GM12878 (cell line): ENCODE measurements around the gene SERTAD2. TPM values are rescaled to one million over a fixed set of nuclear protein-coding genes. Genes with fewer than 3 reads are reported as not detected.

ENCODE experiments used
- ATAC-seq: fragments of 200-7000 bp; cut with Tn5 transposase; 3 replicates; pipeline ENCODE4 v1.9.1; 2020; ENCODE audit warnings: mild to moderate bottlenecking, moderate library complexity
- BruUV-seq: library from RNA; stranded (reverse); fragments of 400-500 nt; replicated peaks from 2 replicates; lab custom pipeline; 2021; lab: Mats Ljungman, UMichigan
- CTCF ChIA-PET: fragments of 300-600 bp; sonication (Branson Sonifier 250); formaldehyde crosslinking; extraction: SDS; loops from one replicate; lab custom pipeline; 2021; ENCODE audit warnings: inconsistent platforms; lab: Yijun Ruan, JAX
- POLR2A ChIA-PET: fragments of 350-600 bp; formaldehyde crosslinking; extraction: SDS; loops from one replicate; lab custom pipeline; 2021; ENCODE audit warnings: inconsistent platforms; lab: Charles Lee
- RAD21 ChIA-PET: fragments of 300-600 bp; sonication (Branson Sonifier 250); formaldehyde crosslinking; loops from one replicate; lab custom pipeline; 2023; ENCODE audit warnings: antibody characterized with exemption; ENCODE audit not compliant: unreplicated experiment; lab: Charles Lee
- SMC1A ChIA-PET: fragments of 300-600 bp; sonication (Branson Sonifier 250); formaldehyde crosslinking; loops from one replicate; lab custom pipeline; 2023; ENCODE audit not compliant: unreplicated experiment, uncharacterized antibody; lab: Charles Lee
- DNase-seq: peaks from one replicate; pipeline ENCODE4 v3.0.0-alpha.2; 2011; ENCODE audit warnings: low read depth, low spot score
- FAIRE-seq: peaks from 3 replicates; lab custom pipeline; 2011; peaks lifted over from hg19 to GRCh38; lab: Jason Lieb, UNC
- H2AFZ ChIP-seq: 2 replicates; pipeline ENCODE4 v1.6.0; 2011; ENCODE audit warnings: low read depth, low read length, control low read depth; ENCODE audit not compliant: control insufficient read depth
- H3K27ac ChIP-seq: 2 replicates; pipeline ENCODE4 v1.5.1; 2011; ENCODE audit warnings: control low read depth; ENCODE audit not compliant: control insufficient read depth, insufficient read depth
- H3K27me3 ChIP-seq, 2 experiments: replicated peaks in 1 of 2; 2 replicates each; pipeline versions ENCODE4 v1.6.0 to v1.6.1; 2011; ENCODE audit warnings: low read length in 1 of 2; ENCODE audit not compliant: control insufficient read depth in 2 of 2, insufficient read depth in 2 of 2
- H3K36me3 ChIP-seq, 2 experiments: 2 replicates each; pipeline ENCODE4 v1.5.1; 2011; ENCODE audit warnings: low read length in 1 of 2; ENCODE audit not compliant: control insufficient read depth in 2 of 2, insufficient read depth in 2 of 2
- H3K4me1 ChIP-seq: 2 replicates; pipeline ENCODE4 v1.6.1; 2011; ENCODE audit warnings: mild to moderate bottlenecking, low read length, moderate library complexity, mixed read lengths; ENCODE audit not compliant: control insufficient read depth, insufficient read depth
- H3K4me2 ChIP-seq: 2 replicates; pipeline ENCODE4 v1.6.0; 2011; ENCODE audit warnings: control low read depth; ENCODE audit not compliant: control insufficient read depth, insufficient read depth
- H3K4me3 ChIP-seq: fragments of 200-600 bp; sonication (generic); 2 replicates; pipeline ENCODE4 v1.5.1; 2016
- H3K79me2 ChIP-seq: 2 replicates; pipeline ENCODE4 v1.6.0; 2011; ENCODE audit warnings: low read length; ENCODE audit not compliant: control insufficient read depth, insufficient read depth
- H3K9ac ChIP-seq: 2 replicates; pipeline ENCODE4 v1.8.0; 2011; ENCODE audit warnings: low read length, control low read depth, mixed read lengths; ENCODE audit not compliant: control insufficient read depth, insufficient read depth
- H3K9me3 ChIP-seq: replicated peaks from 3 replicates; pipeline ENCODE4 v1.5.1; 2011; ENCODE audit warnings: mild to moderate bottlenecking, low read length; ENCODE audit not compliant: control insufficient read depth, insufficient read depth
- H4K20me1 ChIP-seq: 2 replicates; pipeline ENCODE4 v1.6.0; 2011; ENCODE audit not compliant: control insufficient read depth, insufficient read depth
- CBX5 ChIP-seq: sonication (generic); IDR thresholded peaks from 2 replicates; pipeline ENCODE4 v1.6.1; 2016; ENCODE audit warnings: low read depth, moderate library complexity, mild to moderate bottlenecking, inconsistent platforms
- CEBPB ChIP-seq, 2 experiments: fragments of 150-350 bp in 1 of 2; IDR thresholded peaks; 2 replicates each; pipeline ENCODE4 v1.6.1; 2012 to 2014; ENCODE audit warnings: low read depth in 2 of 2, low read length in 2 of 2, borderline replicate concordance in 1 of 2, inconsistent platforms in 1 of 2
- CHD4 ChIP-seq: fragments of 200-600 bp; sonication (generic); IDR thresholded peaks from 2 replicates; pipeline ENCODE4 v1.6.1; 2016; ENCODE audit warnings: mild to moderate bottlenecking
- E4F1 ChIP-seq: fragments of 450-650 bp; IDR thresholded peaks from 2 replicates; pipeline ENCODE4 v1.6.1; 2018; ENCODE audit warnings: borderline replicate concordance, mild to moderate bottlenecking; ENCODE audit not compliant: partially characterized antibody
- GATAD2B ChIP-seq: fragments of 450-650 bp; conservative IDR thresholded peaks from 2 replicates; pipeline ENCODE4 v1.6.1; 2017; ENCODE audit warnings: low read depth, mild to moderate bottlenecking, moderate library complexity
- IKZF2 ChIP-seq, 2 experiments: fragments of 450-650 bp; IDR thresholded peaks; 2 replicates each; pipeline ENCODE4 v1.6.1; 2017; ENCODE audit warnings: mild to moderate bottlenecking in 2 of 2, moderate library complexity in 2 of 2
- IRF3 ChIP-seq: fragments of 450-650 bp; IDR thresholded peaks from 2 replicates; pipeline ENCODE4 v1.6.1; 2014; ENCODE audit warnings: mild to moderate bottlenecking
- IRF5 ChIP-seq: fragments of 450-650 bp; IDR thresholded peaks from 2 replicates; pipeline ENCODE4 v1.6.1; 2017; ENCODE audit warnings: borderline replicate concordance
- KDM1A ChIP-seq: fragments of 200-600 bp; sonication (generic); IDR thresholded peaks from 2 replicates; pipeline ENCODE4 v1.6.1; 2016; ENCODE audit warnings: borderline replicate concordance
- LARP7 ChIP-seq: fragments of 450-650 bp; IDR thresholded peaks from 2 replicates; pipeline ENCODE4 v1.6.1; 2017; ENCODE audit warnings: mild to moderate bottlenecking
- MEF2A ChIP-seq: IDR thresholded peaks from 2 replicates; pipeline ENCODE4 v1.6.1; 2011; ENCODE audit warnings: low read depth, mild to moderate bottlenecking, low read length, moderate library complexity; ENCODE audit not compliant: insufficient read depth
- MTA3 ChIP-seq: IDR thresholded peaks from 2 replicates; pipeline ENCODE4 v1.6.1; 2012; ENCODE audit warnings: low read length, inconsistent platforms, borderline replicate concordance
- NFXL1 ChIP-seq: fragments of 450-650 bp; IDR thresholded peaks from 2 replicates; pipeline ENCODE4 v1.6.1; 2017; ENCODE audit warnings: antibody characterized with exemption, mild to moderate bottlenecking, borderline replicate concordance
- PML ChIP-seq: IDR thresholded peaks from 2 replicates; pipeline ENCODE4 v1.6.1; 2012; ENCODE audit warnings: low read length, inconsistent platforms
- POLR2A ChIP-seq: IDR thresholded peaks from 2 replicates; pipeline ENCODE4 v1.6.1; 2011; ENCODE audit warnings: low read depth, mild to moderate bottlenecking, low read length
- RAD21 ChIP-seq: IDR thresholded peaks from 2 replicates; pipeline ENCODE4 v1.6.1; 2011; ENCODE audit warnings: mild to moderate bottlenecking, low read depth, low read length, moderate library complexity; ENCODE audit not compliant: insufficient read depth
- RUNX3 ChIP-seq: IDR thresholded peaks from 2 replicates; pipeline ENCODE4 v1.6.1; 2012; ENCODE audit warnings: low read length, inconsistent platforms
- SMARCA5 ChIP-seq: fragments of 450-650 bp; IDR thresholded peaks from 2 replicates; pipeline ENCODE4 v1.6.1; 2017; ENCODE audit warnings: mild to moderate bottlenecking
- TARDBP ChIP-seq: IDR thresholded peaks from 2 replicates; pipeline ENCODE4 v1.6.1; 2016; ENCODE audit warnings: borderline replicate concordance
- YY1 ChIP-seq: IDR thresholded peaks from 2 replicates; pipeline ENCODE4 v1.6.1; 2011; ENCODE audit warnings: low read depth, mild to moderate bottlenecking, low read length
- WGBS: methylation state at CpG from one replicate; pipeline ENCODE4 v1.1.6; 2016; ENCODE audit warnings: low lambda C conversion rate; ENCODE audit not compliant: insufficient replicate concordance, insufficient coverage; ENCODE audit errors: missing lambda C conversion rate; 5-methylcytosine and 5-hydroxymethylcytosine counted together
- in situ Hi-C: fragments of 300-500 bp; cut with MboI; formaldehyde crosslinking; loops from 9 replicates; pipeline ENCODE4 v1.14.3; 2018; ENCODE audit warnings: mixed read lengths
- intact Hi-C: fragments of 100-400 bp; cut with micrococcal nuclease; formaldehyde crosslinking; loops from one replicate; pipeline ENCODE4 v1.14.2; 2022; ENCODE audit not compliant: unreplicated experiment
- polyA plus RNA-seq, 11 experiments: library from polyadenylated mRNA; depleted of rRNA in 4 of 11; unstranded in 6 of 11; stranded (reverse) in 5 of 11; fragments of >200 nt; fragmentation: Nextera tagmentation in 4 of 11; fragmentation: Illumina TruSeq in 1 of 11; extraction: Ambion mirVana in 4 of 11; extraction: Trizol in 1 of 11; gene quantifications; 1 replicate in 1 of 11; 2 replicates in 10 of 11; pipeline versions ENCODE4 v1.2.1 to v1.2.3, GENCODE V29; 2011 to 2016; ENCODE audit warnings: inconsistent platforms in 2 of 11, missing spikeins in 2 of 11, low read depth in 1 of 11
- total RNA-seq, 4 experiments: library from RNA; depleted of rRNA in 3 of 4; stranded (reverse); fragments of >200 nt in 3 of 4; fragmentation: Illumina TruSeq in 1 of 4; extraction: Trizol in 1 of 4; gene quantifications; 2 replicates each; pipeline versions ENCODE4 v1.2.1 to v1.2.3, GENCODE V29; 2013 to 2021

The SERTAD2 gene
- total and polyA plus RNA-seq, 10 of the 15 experiments (the other 5 are each of a cell fraction or from before 2014, with no cell fraction given) = 7.9 to 28.7 (median 20.1) TPM

- ChIA-PET RAD21 (interaction anchor here (1.0 to 5.3 kb wide), 9 partner anchors 9 to 223 kb away, joined by 3 to 73 read pairs (median 14); partner anchors contain the start of genes AFTPH and SERTAD2), SMC1A (interaction anchor here (0.8 to 4.9 kb wide), 7 partner anchors 9 to 279 kb away, joined by 3 to 48 read pairs (median 4); no protein-coding TSS in a partner anchor), POLR2A (interaction anchor here (0.8 to 2.6 kb wide), 4 partner anchors 31 to 314 kb away, joined by 3 to 10 read pairs (median 4); partner anchors contain the start of gene SERTAD2), CTCF (interaction anchor here (0.6 to 5.7 kb wide), 14 partner anchors 9 to 490 kb away, joined by 3 to 37 read pairs (median 9); partner anchors contain the start of gene AFTPH)
- ATAC-seq (peak; percentile 62), DNase-seq (no peak), FAIRE-seq (no peak)
- Histone ChIP-seq H3K9me3 (no peaks in the 10 kb centered on the region), H3K27me3 (no peaks in the 10 kb centered on the region), H3K4me1 (peaks cover 38% of the 10 kb centered on the region), H3K4me2 (peak overlapping the region; percentile 53), H3K36me3 (no peaks in the 10 kb centered on the region), H2AFZ (peak overlapping the region; percentile 76), H4K20me1 (no peaks in the 10 kb centered on the region), H3K4me3 (peak overlapping the region; percentile 68), H3K79me2 (no peaks in the 10 kb centered on the region), H3K27ac (peak overlapping the region; percentile 14; the same call in 1 of the 2 replicates), H3K9ac (peak overlapping the region; percentile 66; the same call in 1 of the 2 replicates)
- no TSS peak for BruUV-seq
- WGBS = 3% methylated on average over 33 of the region's 74 CpGs
- intact Hi-C loops = loop anchor here (5.0 kb wide), 1 partner anchor 253 kb away; no protein-coding TSS in a partner anchor
- in situ Hi-C loops = no loop called here
- no peak for TF ChIP-seq CHD4
- TF ChIP-seq IKZF2 (IDR thresholded peaks at IDR 0.05) = no peak
- TF ChIP-seq SMARCA5 = peak; percentile 97
- TF ChIP-seq RUNX3 = no peak
- TF ChIP-seq E4F1 = no peak
- no peak for TF ChIP-seq MTA3
- no peak for TF ChIP-seq CBX5
- TF ChIP-seq LARP7 = peak; percentile 92
- TF ChIP-seq PML = no peak
- TF ChIP-seq MEF2A = no peak
- peak; percentile 42 for TF ChIP-seq RAD21
- no peak for TF ChIP-seq TARDBP
- TF ChIP-seq CEBPB (IDR thresholded peaks at IDR 0.05; ENCODE audit: borderline replicate concordance in 1 of 2, low read depth in 2 of 2, low read length in 2 of 2) = no peak
- TF ChIP-seq IRF5 = no peak
- TF ChIP-seq IRF3 = no peak
- no peak for TF ChIP-seq NFXL1
- TF ChIP-seq POLR2A = peak; percentile 70
- peak; percentile 77; the same call in 1 of the 2 replicates for TF ChIP-seq GATAD2B
- TF ChIP-seq KDM1A = no peak
- peak; percentile 60 for TF ChIP-seq YY1
Observed at GRCh38 chr2:64609227-64609941, 44.3 kb downstream of the SERTAD2 start.
